ENCODE results near the gene DKK3. TPM values are rescaled to one million over a fixed set of nuclear protein-coding genes. Genes with fewer than 3 reads are reported as not detected.
A peak's percentile ranks its signal among the peaks of the same experiment; 100 is the strongest.

Gene DKK3
- polyA plus RNA-seq, 1 experiment, result 1,276 TPM

DNA sequence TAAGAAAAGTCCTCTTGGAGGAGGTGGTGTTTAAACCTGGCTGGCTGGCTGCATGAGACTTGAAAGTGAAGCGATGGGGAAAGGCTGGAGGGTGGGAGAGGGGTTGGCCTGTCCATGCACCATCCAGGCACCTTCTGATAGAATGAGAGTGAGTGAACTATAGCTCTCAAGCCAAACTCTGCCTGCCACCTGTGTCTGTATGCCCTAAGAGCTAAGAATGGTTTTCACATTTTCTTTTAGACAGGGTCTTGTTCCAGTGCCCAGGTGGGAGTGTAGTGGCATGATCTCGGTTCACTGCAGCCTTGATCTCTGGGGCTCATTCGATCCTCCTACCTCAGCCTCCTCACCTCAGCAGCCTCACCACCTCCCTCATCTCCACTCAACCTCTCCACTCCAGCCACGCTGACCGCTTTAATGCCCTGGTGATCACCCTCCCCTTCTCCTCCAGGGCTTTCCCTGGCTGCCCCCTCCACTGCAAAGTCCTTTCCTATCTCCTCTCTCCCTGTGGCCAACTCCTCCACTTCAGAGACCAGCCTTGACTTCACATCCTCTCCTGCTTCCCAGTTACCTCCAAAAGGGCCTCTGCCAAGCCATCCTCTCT is 38.3 kb upstream of the DKK3 start:
- TF ChIP-seq, protein P1, sequence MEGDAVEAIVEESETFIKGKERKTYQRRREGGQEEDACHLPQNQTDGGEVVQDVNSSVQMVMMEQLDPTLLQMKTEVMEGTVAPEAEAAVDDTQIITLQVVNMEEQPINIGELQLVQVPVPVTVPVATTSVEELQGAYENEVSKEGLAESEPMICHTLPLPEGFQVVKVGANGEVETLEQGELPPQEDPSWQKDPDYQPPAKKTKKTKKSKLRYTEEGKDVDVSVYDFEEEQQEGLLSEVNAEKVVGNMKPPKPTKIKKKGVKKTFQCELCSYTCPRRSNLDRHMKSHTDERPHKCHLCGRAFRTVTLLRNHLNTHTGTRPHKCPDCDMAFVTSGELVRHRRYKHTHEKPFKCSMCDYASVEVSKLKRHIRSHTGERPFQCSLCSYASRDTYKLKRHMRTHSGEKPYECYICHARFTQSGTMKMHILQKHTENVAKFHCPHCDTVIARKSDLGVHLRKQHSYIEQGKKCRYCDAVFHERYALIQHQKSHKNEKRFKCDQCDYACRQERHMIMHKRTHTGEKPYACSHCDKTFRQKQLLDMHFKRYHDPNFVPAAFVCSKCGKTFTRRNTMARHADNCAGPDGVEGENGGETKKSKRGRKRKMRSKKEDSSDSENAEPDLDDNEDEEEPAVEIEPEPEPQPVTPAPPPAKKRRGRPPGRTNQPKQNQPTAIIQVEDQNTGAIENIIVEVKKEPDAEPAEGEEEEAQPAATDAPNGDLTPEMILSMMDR (IDR thresholded peaks at IDR 0.05; ENCODE audit: insufficient read depth, low read depth, low read length), result no peak
- Histone ChIP-seq H3K36me3 (ENCODE audit: control insufficient read depth, insufficient read depth, low read length) (no peaks in the 10 kb centered on the region), H3K4me3 (ENCODE audit: low read depth, low read length) (no peak overlapping the region), H3K27me3 (ENCODE audit: control insufficient read depth, insufficient read depth, low read length) (no peaks in the 10 kb centered on the region)
- DNase-seq (ENCODE audit: low read depth), result no peak
- ChIA-PET POLR2A (interaction anchor here (0.7 kb wide), 1 partner anchor 235 kb away, joined by 3 read pairs; no protein-coding TSS in a partner anchor), CTCF (interaction anchor here (0.8 to 19.0 kb wide), 29 partner anchors 9 to 279 kb away, joined by 3 to 331 read pairs (median 6); no protein-coding TSS in a partner anchor)

DNA sequence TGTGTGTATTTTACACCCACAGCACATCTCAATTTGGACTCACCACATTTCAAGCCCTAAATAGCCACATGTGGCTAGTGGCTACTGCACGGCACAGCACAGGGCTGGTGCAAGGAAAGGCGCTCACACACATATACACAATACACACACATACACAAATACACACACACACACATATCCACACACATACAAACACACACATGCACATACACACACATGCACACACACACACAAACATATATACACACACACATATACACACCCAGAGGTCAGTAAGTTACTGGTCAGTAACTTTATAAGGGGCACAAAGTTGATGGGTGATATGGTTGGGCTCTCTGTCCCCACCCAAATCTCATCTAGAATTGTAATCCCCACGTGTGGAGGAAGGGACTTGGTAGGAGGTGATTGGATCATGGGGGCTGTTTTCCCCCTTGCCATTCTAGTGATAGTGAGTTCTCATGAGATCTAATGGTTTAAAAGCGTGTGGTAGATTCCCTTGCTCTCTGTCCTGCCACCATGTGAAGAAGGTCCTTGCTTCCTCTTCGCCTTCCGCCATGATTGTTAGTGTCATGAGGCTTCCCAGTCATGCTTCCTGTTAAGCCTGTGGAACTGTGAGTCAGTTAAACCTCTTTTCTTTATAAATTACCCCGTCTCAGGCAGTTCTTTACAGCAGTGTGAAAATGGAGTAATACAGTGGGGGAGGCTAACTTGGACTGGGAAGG is 37.6 kb upstream of the DKK3 start:
- POLR2A ChIA-PET, result interaction anchor here (0.6 kb wide), 1 partner anchor 137 kb away, joined by 3 read pairs; no protein-coding TSS in a partner anchor
- TF ChIP-seq, protein P1 (IDR thresholded peaks at IDR 0.05; ENCODE audit: insufficient read depth, low read depth, low read length), result no peak
- no peaks in the 10 kb centered on the region for H3K27me3 ChIP-seq (ENCODE audit: control insufficient read depth, insufficient read depth, low read length)
- H3K4me3 ChIP-seq (ENCODE audit: low read depth, low read length), result no peak overlapping the region
- CTCF ChIA-PET, result interaction anchor here (1.0 to 19.0 kb wide), 16 partner anchors 12 to 279 kb away, joined by 3 to 331 read pairs (median 13); no protein-coding TSS in a partner anchor
- no peaks in the 10 kb centered on the region for H3K36me3 ChIP-seq (ENCODE audit: control insufficient read depth, insufficient read depth, low read length)
- DNase-seq (ENCODE audit: low read depth), result no peak

DNA sequence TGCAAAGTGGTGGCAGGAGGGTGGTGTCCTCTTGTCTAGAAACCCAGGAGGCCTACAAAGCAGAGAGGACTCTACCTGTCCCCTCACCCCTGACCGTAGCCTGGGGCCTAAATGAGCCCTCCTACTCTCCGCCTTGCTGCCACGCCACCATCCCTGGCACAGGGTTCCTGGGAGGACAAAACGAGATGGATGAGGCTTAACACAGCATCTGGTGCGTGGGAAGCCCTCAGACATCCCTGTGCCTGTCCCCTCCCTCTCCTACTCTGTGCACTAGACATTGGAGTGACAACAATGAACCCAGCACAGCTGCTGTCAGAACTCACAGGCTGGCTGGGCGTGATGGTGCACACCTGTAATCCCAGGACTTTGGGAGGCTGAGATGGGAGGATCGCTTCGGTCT is 36.4 kb upstream of the DKK3 start:
- Histone ChIP-seq H3K36me3 (ENCODE audit: control insufficient read depth, insufficient read depth, low read length) (no peaks in the 10 kb centered on the region), H3K27me3 (ENCODE audit: control insufficient read depth, insufficient read depth, low read length) (no peaks in the 10 kb centered on the region), H3K4me3 (ENCODE audit: low read depth, low read length) (no peak overlapping the region)
- no peak for DNase-seq (ENCODE audit: low read depth)
- CTCF ChIA-PET, result interaction anchor here (0.7 to 19.0 kb wide), 23 partner anchors 15 to 251 kb away, joined by 3 to 331 read pairs (median 3); partner anchors contain the start of gene DKK3
- TF ChIP-seq, protein P1 (IDR thresholded peaks at IDR 0.05; ENCODE audit: insufficient read depth, low read depth, low read length), result no peak
- POLR2A ChIA-PET, result no interaction called here

DNA sequence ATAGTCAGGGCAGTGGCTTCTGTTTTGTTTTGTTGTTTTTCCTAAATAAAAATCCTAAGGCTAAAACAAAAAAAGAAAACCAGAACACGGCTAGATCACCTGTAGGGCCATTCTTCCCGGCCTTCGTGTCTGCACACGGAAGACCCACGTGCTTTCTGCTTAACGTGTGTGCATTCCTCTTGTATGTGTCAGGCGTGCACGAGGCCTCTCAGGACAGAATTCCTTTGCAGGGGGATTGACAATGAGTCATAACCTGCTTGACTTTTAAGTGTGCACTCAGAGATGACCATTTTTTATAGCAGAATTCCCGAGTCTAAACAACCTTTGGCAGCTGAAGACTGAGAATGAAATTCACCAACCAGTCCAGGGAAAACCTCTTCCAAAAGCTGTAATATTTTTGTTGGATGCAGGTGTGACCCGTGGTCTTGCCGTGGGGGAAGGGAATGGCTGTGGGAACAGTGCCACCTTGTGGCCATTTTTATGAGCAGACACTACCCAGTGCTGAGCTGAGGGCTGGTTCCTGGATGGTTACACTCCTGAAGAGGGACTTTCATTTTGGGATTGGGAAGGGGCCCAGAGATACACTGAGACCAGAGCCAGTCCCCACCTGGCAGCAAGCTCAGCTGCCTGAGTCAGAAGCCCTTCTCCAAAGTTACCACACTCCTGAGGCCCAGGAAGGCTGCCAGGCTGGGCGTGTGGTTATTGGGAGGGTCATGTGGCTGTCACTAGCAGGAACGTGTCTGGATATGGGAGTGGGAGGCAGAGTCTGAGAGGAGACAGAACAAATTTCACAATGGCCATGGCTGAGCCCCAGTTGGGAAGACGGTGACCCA is 35.7 kb upstream of the DKK3 start:
- H3K27me3 ChIP-seq (ENCODE audit: control insufficient read depth, insufficient read depth, low read length), result no peaks in the 10 kb centered on the region
- CTCF ChIA-PET, result interaction anchor here (0.6 to 19.0 kb wide), 29 partner anchors 14 to 256 kb away, joined by 3 to 331 read pairs (median 3); partner anchors contain the start of gene DKK3
- H3K36me3 ChIP-seq (ENCODE audit: control insufficient read depth, insufficient read depth, low read length), result no peaks in the 10 kb centered on the region
- TF ChIP-seq, protein P1 (IDR thresholded peaks at IDR 0.05; ENCODE audit: insufficient read depth, low read depth, low read length), result peak; percentile 81
- H3K4me3 ChIP-seq (ENCODE audit: low read depth, low read length), result no peak overlapping the region
- POLR2A ChIA-PET, result no interaction called here
- peak; percentile 98 for DNase-seq (ENCODE audit: low read depth)

Data from BJ (cell line).